WTC11 (cell line): Measurements from ENCODE around the gene UCHL1. TPM values are rescaled to one million over a fixed set of nuclear protein-coding genes. Genes with fewer than 3 reads are reported as not detected.

ENCODE experiments used
- ATAC-seq: fragments of 200-7000 bp; cut with Tn5 transposase; 2 replicates; pipeline ENCODE4 v1.10.0; 2021; ENCODE audit warnings: mild to moderate bottlenecking, moderate library complexity
- CTCF ChIA-PET: fragments of 300-600 bp; sonication (Branson Sonifier 250); formaldehyde crosslinking; loops from one replicate; lab custom pipeline; 2021; ENCODE audit warnings: antibody characterized with exemption; lab: Charles Lee
- POLR2A ChIA-PET: fragments of 350-600 bp; sonication (Branson Sonifier 250); formaldehyde crosslinking; loops from one replicate; lab custom pipeline; 2021; ENCODE audit warnings: antibody characterized with exemption; lab: Charles Lee
- DNase-seq: peaks from one replicate; pipeline ENCODE4 v3.0.0; 2021; ENCODE audit warnings: low spot score
- H3K27ac Mint-ChIP-seq: 2 replicates; pipeline ENCODE4 v1.8.0; 2021; ENCODE audit warnings: mixed read lengths
- H3K27me3 Mint-ChIP-seq: 2 replicates; pipeline ENCODE4 v1.8.0; 2021; ENCODE audit warnings: low read depth, mild to moderate bottlenecking, moderate library complexity, mixed read lengths
- H3K36me3 Mint-ChIP-seq: 2 replicates; pipeline ENCODE4 v1.8.0; 2021; ENCODE audit warnings: mixed read lengths
- H3K4me1 Mint-ChIP-seq: 2 replicates; pipeline ENCODE4 v1.8.0; 2022; ENCODE audit warnings: mixed read lengths
- H3K4me3 Mint-ChIP-seq: 2 replicates; pipeline ENCODE4 v1.8.0; 2021; ENCODE audit warnings: mild to moderate bottlenecking, moderate library complexity, mixed read lengths
- H3K9me3 Mint-ChIP-seq: 2 replicates; pipeline ENCODE4 v1.8.0; 2021; ENCODE audit warnings: mixed read lengths
- ARID4B ChIP-seq: sonication (generic); formaldehyde crosslinking; IDR thresholded peaks from 2 replicates; pipeline ENCODE4 v1.8.0; 2023; ENCODE audit warnings: missing genetic modification reagents, mild to moderate bottlenecking, borderline replicate concordance
- ATF1 ChIP-seq: sonication (generic); formaldehyde crosslinking; IDR thresholded peaks from 2 replicates; pipeline ENCODE4 v1.8.1; 2023; ENCODE audit warnings: mild to moderate bottlenecking, moderate library complexity, missing genetic modification reagents
- ATF6 ChIP-seq: sonication (generic); formaldehyde crosslinking; IDR thresholded peaks from 2 replicates; pipeline ENCODE4 v1.8.1; 2023; ENCODE audit warnings: mild to moderate bottlenecking, missing genetic modification reagents
- CREM ChIP-seq: sonication (generic); formaldehyde crosslinking; IDR thresholded peaks from 2 replicates; pipeline ENCODE4 v1.8.1; 2022; ENCODE audit warnings: mild to moderate bottlenecking, missing genetic modification reagents, moderate library complexity
- CTCF ChIP-seq: fragments of 200-600 bp; IDR thresholded peaks from 2 replicates; pipeline ENCODE4 v1.8.0; 2022; ENCODE audit warnings: antibody characterized with exemption
- ESRRA ChIP-seq: sonication (generic); formaldehyde crosslinking; IDR thresholded peaks from 2 replicates; pipeline ENCODE4 v1.8.1; 2022; ENCODE audit warnings: mild to moderate bottlenecking, missing genetic modification reagents, borderline replicate concordance
- ETV6 ChIP-seq: sonication (generic); formaldehyde crosslinking; IDR thresholded peaks from 2 replicates; pipeline ENCODE4 v1.8.1; 2022; ENCODE audit warnings: mild to moderate bottlenecking, missing genetic modification reagents
- JAZF1 ChIP-seq: fragments of 250-450 bp; sonication (Bioruptor Pico); IDR thresholded peaks from 2 replicates; pipeline ENCODE4 v1.9.0; 2021; ENCODE audit warnings: moderate library complexity, mild to moderate bottlenecking, inconsistent platforms
- MYBL2 ChIP-seq: sonication (generic); formaldehyde crosslinking; IDR thresholded peaks from 2 replicates; pipeline ENCODE4 v1.8.1; 2023; ENCODE audit warnings: mild to moderate bottlenecking, moderate library complexity, missing genetic modification reagents
- NFATC4 ChIP-seq: fragments of 250-450 bp; sonication (Bioruptor Pico); IDR thresholded peaks from 2 replicates; pipeline ENCODE4 v1.9.0; 2021; ENCODE audit warnings: mild to moderate bottlenecking
- NFE2L1 ChIP-seq: sonication (generic); formaldehyde crosslinking; IDR thresholded peaks from 2 replicates; pipeline ENCODE4 v1.8.1; 2023; ENCODE audit warnings: missing genetic modification reagents
- NR1H2 ChIP-seq: sonication (generic); formaldehyde crosslinking; IDR thresholded peaks from 2 replicates; pipeline ENCODE4 v1.9.0; 2021; ENCODE audit warnings: mild to moderate bottlenecking, moderate library complexity, missing genetic modification reagents
- NR2C2 ChIP-seq: sonication (generic); formaldehyde crosslinking; IDR thresholded peaks from 2 replicates; pipeline ENCODE4 v1.8.0; 2022; ENCODE audit warnings: mild to moderate bottlenecking, missing genetic modification reagents
- RELA ChIP-seq: sonication (generic); formaldehyde crosslinking; IDR thresholded peaks from 2 replicates; pipeline ENCODE4 v1.8.1; 2022; ENCODE audit warnings: missing genetic modification reagents, mild to moderate bottlenecking, borderline replicate concordance
- ZNF281 ChIP-seq: sonication (generic); formaldehyde crosslinking; IDR thresholded peaks from 2 replicates; pipeline ENCODE4 v1.8.0; 2023; ENCODE audit warnings: mild to moderate bottlenecking, missing genetic modification reagents
- ZNF425 ChIP-seq: fragments of 250-450 bp; sonication (Bioruptor Pico); conservative IDR thresholded peaks from 2 replicates; pipeline ENCODE4 v1.9.0; 2021; ENCODE audit warnings: mild to moderate bottlenecking
- total RNA-seq: library from RNA; stranded (reverse); gene quantifications from 3 replicates; pipeline ENCODE4 v1.2.3, GENCODE V29; 2021

Gene UCHL1
- total RNA-seq, 1 experiment from 2014 or later, result 548 TPM

GRCh38 chr4:41296995-41297394 is 40.3 kb downstream of the UCHL1 start (continued):
- TF ChIP-seq CTCF, result no peak
- no peak for TF ChIP-seq MYBL2
- no peak for TF ChIP-seq JAZF1 (CRISPR knock-in tag)
- TF ChIP-seq NFE2L1 (CRISPR knock-in tag), result no peak
- TF ChIP-seq ESRRA (CRISPR knock-in tag), result no peak
- TF ChIP-seq NFATC4 (CRISPR knock-in tag), result no peak
- TF ChIP-seq RELA (CRISPR knock-in tag), result no peak

GRCh38 chr4:41297832-41298231 is 41.1 kb downstream of the UCHL1 start:
- CTCF ChIA-PET, result no interaction called here
- POLR2A ChIA-PET, result no interaction called here
- TF ChIP-seq ETV6 (CRISPR knock-in tag), result no peak
- TF ChIP-seq ZNF281, result no peak
- TF ChIP-seq ZNF425 (CRISPR knock-in tag), result no peak
- TF ChIP-seq ATF1 (CRISPR knock-in tag), result no peak

GRCh38 chr4:41299486-41299885 is 42.8 kb downstream of the UCHL1 start:
- CTCF ChIA-PET, result no interaction called here
- TF ChIP-seq ARID4B (CRISPR knock-in tag), result no peak
- TF ChIP-seq ATF6 (CRISPR knock-in tag), result no peak
- TF ChIP-seq ESRRA (CRISPR knock-in tag), result no peak
- TF ChIP-seq ZNF281, result no peak
- TF ChIP-seq RELA (CRISPR knock-in tag), result no peak
- no peak for TF ChIP-seq CREM (CRISPR knock-in tag)
- TF ChIP-seq NR2C2, result no peak
- TF ChIP-seq NR1H2, result no peak
- DNase-seq, result no peak
- Mint-ChIP-seq H3K27me3 (no peaks in the 10 kb centered on the region), H3K4me3 (no peak overlapping the region), H3K36me3 (peaks cover 9% of the 10 kb centered on the region), H3K4me1 (peaks cover 7% of the 10 kb centered on the region), H3K9me3 (peaks cover 12% of the 10 kb centered on the region), H3K27ac (no peak overlapping the region)
- POLR2A ChIA-PET, result no interaction called here
- no peak for ATAC-seq

More at GRCh38 chr4:41297832-41298231, 41.1 kb downstream of the UCHL1 start:
- peaks cover 7% of the 10 kb centered on the region for H3K4me1 Mint-ChIP-seq
- H3K27me3 Mint-ChIP-seq, result no peaks in the 10 kb centered on the region
- ATAC-seq (no peak), DNase-seq (no peak)
- peaks cover 22% of the 10 kb centered on the region for H3K9me3 Mint-ChIP-seq
- H3K36me3 Mint-ChIP-seq, result peaks cover 17% of the 10 kb centered on the region
- H3K4me3 Mint-ChIP-seq, result no peak overlapping the region
- H3K27ac Mint-ChIP-seq, result no peak overlapping the region
